CD4-positive, alpha-beta T cell (primary cell): ENCODE results near the gene FGF10. TPM values are rescaled to one million over a fixed set of nuclear protein-coding genes. Genes with fewer than 3 reads are reported as not detected.

ENCODE experiments used
- ATAC-seq: fragments of 200-7000 bp; cut with Tn5 transposase; one replicate; pipeline ENCODE4 v1.10.0; 2022; ENCODE audit warnings: mild to moderate bottlenecking; ENCODE audit not compliant: poor library complexity
- CTCF ChIA-PET: fragments of 350-600 bp; sonication (Branson Sonifier 250); formaldehyde crosslinking; loops from one replicate; lab custom pipeline; 2021; ENCODE audit warnings: antibody characterized with exemption, inconsistent platforms; lab: Charles Lee
- POLR2A ChIA-PET: fragments of 350-600 bp; sonication (Branson Sonifier 250); formaldehyde crosslinking; loops from one replicate; lab custom pipeline; 2021; ENCODE audit warnings: antibody characterized with exemption, inconsistent platforms; lab: Charles Lee
- DNase-seq, 14 experiments: peaks; one replicate each; pipeline ENCODE4 v3.0.0-alpha.2; 2013 to 2020; ENCODE audit warnings: mixed read lengths in 2 of 14
- H3K27ac ChIP-seq, 2 donors: one replicate each; pipeline versions ENCODE4 v1.5.1 to v1.7.0; 2013; ENCODE audit warnings: low read length in 2 of 2, low read depth in 1 of 2, mild to moderate bottlenecking in 1 of 2
- H3K27me3 ChIP-seq, 2 experiments: 1 replicate in 1 of 2; 2 replicates in 1 of 2; pipeline versions ENCODE4 v1.6.1 to v1.7.0; 2013; ENCODE audit warnings: low read length in 2 of 2, control low read depth in 1 of 2, mild to moderate bottlenecking in 1 of 2, moderate library complexity in 1 of 2; ENCODE audit not compliant: insufficient read depth in 2 of 2, control insufficient read depth in 1 of 2
- H3K36me3 ChIP-seq: one replicate; pipeline ENCODE4 v1.6.1; 2013; ENCODE audit warnings: low read length, control low read depth; ENCODE audit not compliant: insufficient read depth
- H3K4me1 ChIP-seq: one replicate; pipeline ENCODE4 v1.6.1; 2013; ENCODE audit warnings: low read length, control low read depth; ENCODE audit not compliant: insufficient read depth
- H3K4me3 ChIP-seq: one replicate; pipeline ENCODE4 v1.5.1; 2013; ENCODE audit warnings: mild to moderate bottlenecking, low read length, moderate library complexity
- H3K9me3 ChIP-seq, 2 experiments: 1 replicate in 1 of 2; 2 replicates in 1 of 2; pipeline versions ENCODE4 v1.6.1 to v1.7.0; 2013; ENCODE audit warnings: low read length in 2 of 2, mild to moderate bottlenecking in 2 of 2, control low read depth in 1 of 2, moderate library complexity in 1 of 2; ENCODE audit not compliant: control insufficient read depth in 1 of 2, insufficient read depth in 1 of 2
- H3K27ac Mint-ChIP-seq: one replicate; pipeline ENCODE4 v1.8.0; 2020; ENCODE audit warnings: mixed read lengths
- H3K27me3 Mint-ChIP-seq: one replicate; pipeline ENCODE4 v1.8.0; 2021; ENCODE audit warnings: mixed read lengths
- H3K36me3 Mint-ChIP-seq: one replicate; pipeline ENCODE4 v1.8.0; 2021; ENCODE audit warnings: low read depth, mixed read lengths
- H3K4me1 Mint-ChIP-seq: one replicate; pipeline ENCODE4 v1.8.0; 2021; ENCODE audit warnings: low read depth, mixed read lengths
- H3K4me3 Mint-ChIP-seq: one replicate; pipeline ENCODE4 v1.8.0; 2020; ENCODE audit warnings: mild to moderate bottlenecking, mixed read lengths
- H3K9me3 Mint-ChIP-seq: one replicate; pipeline ENCODE4 v1.8.0; 2020; ENCODE audit warnings: mixed read lengths
- intact Hi-C, 2 experiments: fragments of 100-400 bp; cut with DNase I in 1 of 2; cut with micrococcal nuclease in 1 of 2; formaldehyde crosslinking; loops; one replicate each; pipeline versions ENCODE4 v1.15.1 to v1.9.0; 2023 to 2025; cut with DNase I, micrococcal nuclease
- total RNA-seq, 174 experiments: library from RNA in 2 of 174; stranded (reverse) in 2 of 174; gene quantifications; one replicate each; pipeline ENCODE4 v1.2.3 and lab custom pipeline; 2021 to 2026
- TF ChIP-seq, protein P1 (sequence below): fragments of 200-600 bp; IDR thresholded peaks from one replicate; pipeline ENCODE4 v1.8.0; 2022; ENCODE audit warnings: antibody characterized with exemption, mild to moderate bottlenecking

FGF10 gene
- total RNA-seq, 2 experiments from 2014 or later, result not detected

DNA sequence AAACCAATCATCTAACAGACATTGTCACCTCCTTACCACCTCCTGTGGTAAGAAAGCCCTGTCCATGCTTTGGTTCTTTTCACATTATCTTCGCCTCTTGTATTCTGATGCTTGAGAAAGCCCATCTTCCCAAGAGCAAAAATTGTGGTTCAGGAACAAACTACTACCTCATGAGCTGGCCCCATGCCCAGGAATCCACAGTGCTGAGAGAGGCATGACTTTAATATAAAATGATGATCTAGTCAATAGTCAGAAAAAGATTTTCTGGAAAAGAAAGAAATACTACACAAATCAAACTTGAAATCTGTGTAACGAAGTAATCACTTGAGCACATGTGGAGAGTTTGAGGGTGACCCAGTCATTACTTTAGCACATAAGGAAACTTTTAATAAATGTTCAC, 94.7 kb downstream of the FGF10 start:
- H3K4me3 ChIP-seq, result no peak overlapping the region
- no peaks in the 10 kb centered on the region for H3K27me3 Mint-ChIP-seq
- intact Hi-C loops, result no loop called here
- no peak for ATAC-seq
- H3K36me3 ChIP-seq, result no peaks in the 10 kb centered on the region
- peaks cover under 1 to 3% of the 10 kb centered on the region in 2 experiments for H3K9me3 ChIP-seq
- ChIA-PET POLR2A (no interaction called here), CTCF (no interaction called here)
- H3K36me3 Mint-ChIP-seq, result no peaks in the 10 kb centered on the region
- TF ChIP-seq, protein P1, sequence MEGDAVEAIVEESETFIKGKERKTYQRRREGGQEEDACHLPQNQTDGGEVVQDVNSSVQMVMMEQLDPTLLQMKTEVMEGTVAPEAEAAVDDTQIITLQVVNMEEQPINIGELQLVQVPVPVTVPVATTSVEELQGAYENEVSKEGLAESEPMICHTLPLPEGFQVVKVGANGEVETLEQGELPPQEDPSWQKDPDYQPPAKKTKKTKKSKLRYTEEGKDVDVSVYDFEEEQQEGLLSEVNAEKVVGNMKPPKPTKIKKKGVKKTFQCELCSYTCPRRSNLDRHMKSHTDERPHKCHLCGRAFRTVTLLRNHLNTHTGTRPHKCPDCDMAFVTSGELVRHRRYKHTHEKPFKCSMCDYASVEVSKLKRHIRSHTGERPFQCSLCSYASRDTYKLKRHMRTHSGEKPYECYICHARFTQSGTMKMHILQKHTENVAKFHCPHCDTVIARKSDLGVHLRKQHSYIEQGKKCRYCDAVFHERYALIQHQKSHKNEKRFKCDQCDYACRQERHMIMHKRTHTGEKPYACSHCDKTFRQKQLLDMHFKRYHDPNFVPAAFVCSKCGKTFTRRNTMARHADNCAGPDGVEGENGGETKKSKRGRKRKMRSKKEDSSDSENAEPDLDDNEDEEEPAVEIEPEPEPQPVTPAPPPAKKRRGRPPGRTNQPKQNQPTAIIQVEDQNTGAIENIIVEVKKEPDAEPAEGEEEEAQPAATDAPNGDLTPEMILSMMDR, result no peak
- H3K27me3 ChIP-seq, result no peaks in the 10 kb centered on the region
- DNase-seq, result no peak
- no peak overlapping the region for H3K27ac Mint-ChIP-seq
- H3K4me1 ChIP-seq, result no peaks in the 10 kb centered on the region
- no peaks in the 10 kb centered on the region for H3K4me1 Mint-ChIP-seq
- H3K9me3 Mint-ChIP-seq, result peaks cover 14% of the 10 kb centered on the region
- H3K4me3 Mint-ChIP-seq, result no peak overlapping the region
- H3K27ac ChIP-seq, result no peak overlapping the region

DNA sequence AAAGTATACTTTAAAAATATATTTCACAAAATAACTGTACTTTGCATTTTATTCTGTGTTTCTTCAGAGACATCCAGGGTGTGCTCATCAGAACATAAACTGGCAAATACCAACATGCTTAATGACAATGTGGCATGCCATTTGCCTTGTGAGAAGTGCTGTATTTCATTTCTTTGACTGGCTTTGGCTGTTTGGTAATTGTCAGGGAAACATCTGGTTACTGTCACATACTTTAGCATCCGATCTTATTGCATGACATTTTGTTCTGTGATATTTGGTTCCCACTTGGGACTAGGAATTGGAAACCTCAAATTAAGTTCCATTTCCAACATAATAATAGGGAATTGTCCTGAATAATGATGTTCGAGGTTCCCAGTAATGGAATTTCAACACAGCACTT, 96.5 kb downstream of the FGF10 start:
- Mint-ChIP-seq H3K36me3 (no peaks in the 10 kb centered on the region), H3K9me3 (peaks cover 24% of the 10 kb centered on the region), H3K4me3 (no peak overlapping the region), H3K27ac (no peak overlapping the region), H3K27me3 (no peaks in the 10 kb centered on the region), H3K4me1 (no peaks in the 10 kb centered on the region)
- ATAC-seq (no peak), DNase-seq (no peak)
- H3K9me3 ChIP-seq, result peaks cover 3% of the 10 kb centered on the region in 2 experiments
- H3K36me3 ChIP-seq, result no peaks in the 10 kb centered on the region
- H3K27ac ChIP-seq, result no peak overlapping the region
- H3K27me3 ChIP-seq, result no peaks in the 10 kb centered on the region
- intact Hi-C loops, result no loop called here
- ChIA-PET POLR2A (no interaction called here), CTCF (no interaction called here)
- H3K4me3 ChIP-seq, result no peak overlapping the region
- TF ChIP-seq, protein P1, result no peak
- H3K4me1 ChIP-seq, result no peaks in the 10 kb centered on the region

DNA sequence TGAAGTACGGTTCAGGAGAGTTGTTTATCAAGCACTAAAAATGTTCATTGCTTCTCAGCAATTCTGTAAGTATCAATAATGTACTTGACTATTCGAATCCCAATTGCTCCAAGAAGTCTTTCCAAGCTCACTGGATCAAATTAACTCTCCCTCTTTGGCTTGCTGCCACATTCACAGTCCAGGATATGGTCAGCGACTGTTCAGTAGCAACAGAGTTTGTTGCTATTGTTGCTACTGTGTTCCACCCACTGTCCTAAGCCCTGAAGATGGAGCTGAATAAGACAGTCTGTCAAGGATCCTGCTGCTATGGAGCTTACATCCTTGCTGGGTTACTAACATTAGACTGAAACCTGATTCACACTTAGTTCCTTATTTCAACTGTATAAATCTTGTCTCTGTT, 110.8 kb downstream of the FGF10 start:
- Histone ChIP-seq H3K4me3 (no peak overlapping the region), H3K27ac (no peak overlapping the region), H3K27me3 (no peaks in the 10 kb centered on the region), H3K36me3 (no peaks in the 10 kb centered on the region), H3K9me3 (no peaks in the 10 kb centered on the region), H3K4me1 (no peaks in the 10 kb centered on the region)
- H3K27ac Mint-ChIP-seq, result no peak overlapping the region
- intact Hi-C loops, result no loop called here
- no peak for ATAC-seq
- ChIA-PET CTCF (no interaction called here), POLR2A (no interaction called here)
- TF ChIP-seq, protein P1, result no peak
- H3K36me3 Mint-ChIP-seq, result no peaks in the 10 kb centered on the region
- DNase-seq, result no peak
- H3K4me3 Mint-ChIP-seq, result no peak overlapping the region
- H3K9me3 Mint-ChIP-seq, result peaks cover 7% of the 10 kb centered on the region
- no peaks in the 10 kb centered on the region for H3K27me3 Mint-ChIP-seq
- no peaks in the 10 kb centered on the region for H3K4me1 Mint-ChIP-seq
